ENCODE results near the gene LRRC3B.
"Not testable (repeated sequence)": the region's sequence is repeated elsewhere in the genome, so short reads cannot be mapped to it uniquely, and the experiment has no call there.

The LRRC3B gene, protein sequence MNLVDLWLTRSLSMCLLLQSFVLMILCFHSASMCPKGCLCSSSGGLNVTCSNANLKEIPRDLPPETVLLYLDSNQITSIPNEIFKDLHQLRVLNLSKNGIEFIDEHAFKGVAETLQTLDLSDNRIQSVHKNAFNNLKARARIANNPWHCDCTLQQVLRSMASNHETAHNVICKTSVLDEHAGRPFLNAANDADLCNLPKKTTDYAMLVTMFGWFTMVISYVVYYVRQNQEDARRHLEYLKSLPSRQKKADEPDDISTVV

DNA sequence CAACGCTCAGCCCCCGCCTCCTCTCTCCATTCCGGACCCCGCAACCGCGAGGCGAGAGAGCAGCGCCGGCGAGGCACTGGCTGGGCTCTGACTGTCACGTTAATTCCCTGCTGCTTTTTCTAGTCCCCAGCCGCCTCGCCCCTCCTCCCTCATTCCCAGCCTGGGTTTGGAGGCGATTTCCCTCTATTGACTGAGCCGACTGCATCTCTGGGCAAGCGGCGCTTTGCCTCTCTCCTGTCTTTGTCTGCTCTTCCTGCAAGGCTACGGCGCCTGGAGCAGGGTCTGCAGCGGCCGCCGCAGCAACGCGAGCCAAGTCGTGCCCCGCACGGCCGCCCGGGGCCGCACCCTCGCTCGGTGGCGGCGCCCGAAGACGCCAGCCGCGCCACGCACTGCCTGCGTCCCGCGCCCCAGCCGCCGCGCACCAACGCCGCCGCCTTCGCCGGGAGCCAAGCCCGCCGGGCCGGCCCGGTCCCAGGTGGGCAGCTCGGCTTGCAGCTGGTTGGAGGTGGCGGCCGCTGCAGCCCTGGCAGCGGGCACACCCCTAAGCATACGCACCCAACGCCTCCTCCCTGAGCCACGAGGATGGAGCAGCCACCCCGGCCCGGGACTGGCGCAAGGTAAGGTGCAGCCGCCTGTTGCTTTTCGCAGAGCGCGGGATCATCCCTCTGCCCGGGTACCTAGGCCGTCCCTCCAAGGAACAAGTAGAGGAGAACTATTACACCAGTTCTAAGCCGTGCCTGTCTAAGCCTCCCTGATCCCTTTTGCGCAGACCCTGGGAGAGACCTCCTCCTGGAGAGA lies at the start of gene LRRC3B:
Gene LRRC3B, plus strand, starts transcription at position 152 of the 798 bp plus-strand sequence. CDS start 86,901 bp downstream, outside the sequence.
- DNase-seq: no peak

DNA sequence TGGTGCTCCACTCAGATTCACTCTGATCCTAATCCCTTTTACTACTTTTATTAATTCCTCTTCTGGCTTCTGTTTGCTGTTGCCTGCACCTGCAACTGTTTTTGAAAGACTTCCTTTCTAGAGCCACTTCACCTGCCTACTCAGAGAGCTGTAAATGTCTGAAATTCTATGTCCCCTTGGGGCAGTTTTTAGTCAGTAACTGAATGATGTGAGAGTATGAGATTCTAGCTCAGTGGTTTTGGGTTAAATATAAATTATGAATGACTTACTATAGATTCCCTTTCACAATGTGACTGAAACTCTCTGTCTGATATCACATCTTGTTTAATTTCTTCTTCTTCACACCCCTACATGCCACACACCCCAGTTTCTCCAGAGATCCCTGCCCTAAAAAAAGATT lies 47.8 kb upstream of the LRRC3B start:
- DNase-seq: no peak

DNA sequence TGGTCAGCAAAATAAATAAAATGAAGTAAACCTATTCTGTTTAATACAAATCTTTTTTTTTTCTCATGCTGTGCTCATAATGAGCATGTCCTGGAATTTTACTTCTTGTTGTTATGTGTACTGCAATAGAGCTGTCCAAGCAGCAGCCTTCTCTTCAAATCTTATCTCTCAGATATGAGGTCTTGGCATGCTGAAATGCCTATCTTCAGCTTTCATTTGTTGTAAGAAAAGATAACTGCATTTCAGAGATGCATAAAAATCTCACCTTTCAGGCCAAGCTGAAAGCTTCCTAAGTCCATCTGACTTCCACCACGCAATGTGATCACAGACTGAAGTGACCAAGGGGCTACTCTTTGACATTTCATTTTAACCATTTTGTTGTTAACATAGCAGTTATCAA lies 43.5 kb upstream of the LRRC3B start:
- DNase-seq: no peak

DNA sequence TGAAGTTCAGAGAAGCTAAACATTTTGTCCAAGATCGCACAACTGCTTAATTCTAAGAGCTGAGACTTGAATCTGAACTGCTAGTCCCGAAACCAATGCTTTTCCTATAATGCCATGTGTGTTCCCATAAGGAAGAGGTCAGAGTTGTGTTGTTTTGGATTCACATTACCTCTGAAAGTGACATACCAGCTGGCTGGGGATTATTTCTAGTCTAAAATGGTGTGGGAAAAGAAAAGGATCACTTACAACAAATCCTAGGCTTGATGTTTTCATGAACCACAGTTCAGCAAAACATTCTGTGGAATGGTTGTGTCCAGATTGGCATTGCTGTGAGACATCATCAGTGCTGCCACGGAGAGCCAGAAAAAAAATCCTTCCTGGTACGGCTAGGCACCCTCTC lies 35.0 kb upstream of the LRRC3B start:
- no peak for DNase-seq

DNA sequence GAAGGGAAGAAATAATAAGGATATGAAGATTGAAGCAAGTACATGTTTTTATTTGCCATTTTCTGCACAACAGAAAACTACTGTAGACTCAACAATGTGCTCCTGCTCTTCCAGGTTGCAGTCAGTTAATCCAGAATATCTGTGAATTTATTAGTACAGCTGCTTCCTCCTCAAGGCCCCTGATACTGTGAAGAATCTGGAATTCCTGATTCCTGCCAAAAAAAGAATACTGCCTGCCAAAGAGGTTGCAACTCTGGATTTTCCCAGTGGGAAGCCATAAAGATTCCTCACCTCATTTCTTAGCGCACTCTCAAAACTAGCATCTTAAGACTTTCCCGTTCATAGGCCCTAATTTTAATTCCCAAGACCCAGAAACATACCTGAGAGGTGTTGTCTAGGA lies 33.6 kb upstream of the LRRC3B start:
- DNase-seq: no peak

DNA sequence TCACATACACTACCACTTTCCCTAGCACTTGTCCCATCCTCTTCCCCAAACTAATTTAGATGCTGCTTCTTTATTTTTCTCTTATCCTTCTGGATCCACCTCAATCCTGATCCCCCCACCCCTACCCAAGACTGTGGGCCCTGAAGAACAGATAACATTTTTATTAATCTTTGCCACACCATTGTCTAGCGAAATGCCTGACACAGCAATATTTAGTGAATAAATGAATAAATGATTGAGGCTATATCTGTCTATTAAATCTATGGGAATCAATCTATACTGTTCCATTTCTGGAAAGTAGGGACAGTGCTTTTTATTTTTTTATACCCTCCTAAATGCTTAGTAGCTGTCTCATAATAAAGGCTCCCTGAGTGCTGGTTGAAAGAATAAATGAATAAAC lies 32.9 kb upstream of the LRRC3B start:
- DNase-seq: no peak

DNA sequence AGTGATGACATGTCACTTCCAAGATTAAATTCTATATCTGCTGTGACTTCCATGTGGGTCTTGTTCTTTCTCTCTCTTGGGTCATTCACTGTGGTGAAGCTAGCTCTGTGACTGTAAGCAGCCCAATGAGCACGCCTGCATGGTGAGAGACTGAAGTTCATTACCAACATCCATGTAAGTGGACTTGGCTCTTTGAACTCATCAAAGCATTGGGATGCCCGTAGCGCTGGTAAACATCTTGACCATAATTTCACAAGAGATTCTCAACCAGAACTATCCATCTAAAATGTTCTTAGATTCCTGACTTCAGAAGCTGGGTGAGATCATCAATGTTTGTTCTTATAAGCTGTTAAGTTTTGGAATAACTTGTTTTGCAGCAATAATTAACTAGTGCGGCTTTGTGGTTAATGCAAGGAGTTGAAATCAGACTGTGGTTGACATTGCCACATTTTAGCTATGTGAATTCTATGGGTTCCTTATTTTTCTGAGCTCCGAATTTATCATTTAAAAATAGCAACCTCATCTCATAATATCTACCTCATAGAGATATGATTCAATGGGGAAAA lies 31.6 kb upstream of the LRRC3B start:
- no peak for DNase-seq

DNA sequence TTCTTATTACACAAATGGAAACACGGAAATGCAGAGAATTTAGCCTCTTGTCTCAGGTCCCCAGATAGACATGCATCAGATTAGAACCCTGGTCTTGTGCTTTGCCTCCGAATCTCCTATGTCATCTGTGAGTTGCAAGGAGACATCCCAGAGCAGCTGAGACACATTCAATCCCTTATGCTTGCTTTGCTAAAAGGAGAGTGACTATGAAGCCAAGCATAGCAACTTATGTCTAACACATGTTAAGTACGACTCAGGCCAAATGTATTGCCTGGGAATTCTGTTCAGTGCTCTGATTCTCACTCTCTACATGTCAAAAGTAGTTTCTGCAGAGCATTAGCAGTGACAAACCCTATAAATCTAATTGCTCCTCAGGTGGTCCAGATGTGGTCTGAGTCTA lies 30.6 kb upstream of the LRRC3B start:
- DNase-seq: no peak

DNA sequence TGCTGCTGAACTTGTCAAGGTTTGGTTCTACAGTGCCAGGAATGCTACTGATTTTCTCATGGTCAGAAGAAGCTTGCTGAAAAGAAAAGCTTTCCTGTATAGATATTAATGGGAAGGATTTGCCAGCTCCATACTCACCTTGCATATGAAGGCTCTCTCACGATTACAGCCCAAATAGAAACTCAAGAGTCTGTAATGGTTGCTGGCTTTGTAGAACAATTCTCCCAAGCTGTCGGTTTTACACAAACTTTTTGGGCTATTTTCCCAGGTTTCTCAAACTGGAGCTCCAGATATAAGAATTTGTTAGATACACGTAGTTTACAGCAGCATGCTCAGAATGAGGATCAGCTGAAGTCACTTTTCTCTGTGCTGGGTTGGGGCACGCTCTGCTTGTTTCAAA lies 30.1 kb upstream of the LRRC3B start:
- no peak for DNase-seq

DNA sequence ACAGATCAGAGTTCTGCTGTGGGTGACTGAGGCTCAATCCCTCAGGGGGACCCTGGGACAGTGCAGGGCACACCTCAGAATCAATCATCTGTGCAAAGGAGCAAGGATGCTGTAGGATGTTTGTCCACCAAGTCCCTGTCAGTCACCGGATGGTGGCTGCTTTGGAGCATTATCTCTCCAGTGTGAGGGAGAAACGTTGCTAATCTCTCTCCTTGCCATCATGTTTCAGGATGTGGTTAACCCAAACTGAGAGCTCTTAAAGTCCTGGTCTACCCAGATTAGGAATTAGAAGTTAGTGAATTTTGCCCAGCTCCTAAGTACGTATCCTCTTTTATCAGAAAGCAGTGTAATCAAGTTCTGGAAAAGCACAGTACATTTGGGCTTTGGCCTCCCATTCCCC lies 26.2 kb upstream of the LRRC3B start:
- DNase-seq: no peak

DNA sequence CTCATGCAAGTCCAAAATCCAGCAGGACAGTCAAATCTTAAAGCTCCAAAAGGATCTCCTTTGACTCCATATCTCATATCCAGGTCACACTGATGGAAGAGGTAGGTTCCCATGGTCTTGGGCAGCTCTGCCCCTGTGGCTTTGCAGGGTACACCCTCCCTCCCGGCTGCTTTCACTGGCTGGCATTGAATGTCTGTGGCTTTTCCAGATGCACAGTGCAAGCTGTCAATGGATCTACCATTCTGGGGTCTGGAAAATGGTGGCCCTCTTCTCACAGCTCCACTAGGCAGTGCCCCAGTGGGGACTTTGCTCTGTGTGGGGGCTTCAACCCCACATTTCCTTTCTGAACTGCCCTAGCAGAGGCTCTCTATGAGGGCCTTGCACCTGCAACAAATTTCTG lies 19.3 kb upstream of the LRRC3B start:
- not testable (repeated sequence) for DNase-seq

DNA sequence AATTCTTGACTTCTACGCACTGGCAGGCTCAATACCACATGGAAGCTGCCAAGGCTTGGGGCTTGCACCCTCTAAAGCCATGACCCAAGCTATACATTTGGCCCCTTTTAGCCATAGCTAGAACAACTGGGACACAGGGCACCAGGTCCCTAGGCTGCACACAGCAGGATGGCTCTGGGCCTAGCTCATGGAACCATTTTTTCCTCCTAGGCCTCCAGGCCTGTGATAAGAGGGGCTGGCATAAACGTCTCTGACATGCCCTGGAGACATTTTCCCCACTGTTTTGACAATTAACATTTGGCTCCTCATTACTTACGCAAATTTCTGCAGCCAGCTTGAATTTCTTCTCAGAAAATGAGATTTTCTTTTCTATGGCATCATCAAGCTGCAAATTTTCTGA lies 18.8 kb upstream of the LRRC3B start:
- not testable (repeated sequence) for DNase-seq

DNA sequence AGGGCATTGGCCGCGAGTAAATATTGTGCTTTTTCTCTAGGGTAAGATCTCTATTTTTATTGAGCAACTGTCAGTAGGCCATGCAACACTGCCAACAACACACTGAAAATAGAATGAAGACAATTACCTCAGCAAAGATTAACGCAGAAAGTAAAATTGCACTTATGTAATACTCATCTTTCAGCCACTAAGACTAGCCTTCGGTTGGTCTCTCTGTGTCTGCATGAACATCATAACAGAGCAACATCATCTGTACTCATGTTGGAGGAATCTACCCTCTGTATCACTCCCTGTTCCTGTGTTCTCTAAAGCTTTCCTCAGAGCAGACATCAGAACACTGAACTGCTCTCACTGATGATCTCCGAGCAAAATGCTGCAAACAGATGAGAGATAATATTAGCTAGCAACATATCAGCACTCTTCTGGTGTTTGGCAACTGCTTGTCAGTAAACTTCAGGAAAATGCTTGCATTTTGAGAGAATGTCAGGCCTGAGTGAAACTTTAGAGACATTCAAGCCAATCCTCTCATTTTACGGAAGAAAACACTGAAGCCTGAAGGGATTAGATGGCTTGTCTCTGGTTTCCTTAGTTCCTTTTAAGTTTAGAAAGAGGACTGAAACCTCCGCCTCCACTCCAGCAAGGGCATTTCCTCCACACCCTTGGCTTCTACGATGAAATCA lies 8.4 kb upstream of the LRRC3B start:
- no peak for DNase-seq

DNA sequence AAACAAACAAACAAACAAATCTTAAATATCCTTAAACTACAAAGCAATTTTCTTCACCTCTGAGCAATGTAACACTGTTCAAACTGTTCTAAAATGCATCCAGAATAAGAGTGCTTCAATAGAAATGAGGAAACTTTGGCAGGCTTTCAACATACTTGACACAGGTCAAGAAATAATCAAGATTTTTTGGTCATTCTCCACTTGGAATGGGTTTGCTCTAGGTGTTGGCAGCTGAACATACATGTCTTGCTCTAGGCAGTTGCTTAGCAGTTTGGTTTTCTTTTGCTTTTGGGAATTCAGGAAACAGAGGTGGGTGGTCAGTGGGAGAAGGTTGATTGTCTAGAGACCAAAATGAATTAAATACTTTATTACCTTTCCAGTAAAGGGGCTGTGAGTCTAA lies 1.4 kb upstream of the LRRC3B start:
- DNase-seq: no peak

DNA sequence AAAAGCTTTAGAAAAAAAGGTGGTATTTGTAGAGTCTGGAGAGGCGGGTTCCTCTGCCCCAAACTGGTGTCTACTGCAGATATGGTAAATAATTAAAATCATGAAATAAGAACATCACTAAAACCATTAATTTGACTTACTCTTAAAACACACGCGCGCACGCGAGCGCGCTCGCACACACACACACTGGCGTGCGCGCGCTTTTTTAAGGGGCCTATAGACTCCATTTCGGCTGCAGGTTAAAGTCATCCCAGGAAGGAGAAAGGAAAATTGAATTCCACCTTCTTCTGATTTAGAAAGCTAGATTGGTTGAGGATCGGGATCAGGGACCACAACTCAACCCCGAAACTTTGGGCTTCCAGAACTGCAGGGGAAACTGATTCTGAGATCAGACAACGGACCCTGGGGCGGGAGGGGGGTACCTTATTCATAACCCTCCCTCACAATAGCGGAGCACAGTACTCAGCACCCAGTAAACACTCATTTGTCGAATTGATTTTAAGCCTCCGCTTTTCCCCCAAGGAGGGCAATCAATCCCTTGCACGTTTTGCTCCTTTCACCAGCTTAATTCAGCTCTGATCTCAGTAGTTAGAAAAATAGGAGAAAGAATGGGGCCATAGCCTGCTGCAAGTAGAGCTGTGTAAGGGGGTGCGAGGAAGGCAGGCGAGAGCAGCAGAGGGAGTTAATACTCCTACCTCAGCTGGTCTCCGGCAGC lies 509 bp upstream of the LRRC3B start:
- no peak for DNase-seq

DNA sequence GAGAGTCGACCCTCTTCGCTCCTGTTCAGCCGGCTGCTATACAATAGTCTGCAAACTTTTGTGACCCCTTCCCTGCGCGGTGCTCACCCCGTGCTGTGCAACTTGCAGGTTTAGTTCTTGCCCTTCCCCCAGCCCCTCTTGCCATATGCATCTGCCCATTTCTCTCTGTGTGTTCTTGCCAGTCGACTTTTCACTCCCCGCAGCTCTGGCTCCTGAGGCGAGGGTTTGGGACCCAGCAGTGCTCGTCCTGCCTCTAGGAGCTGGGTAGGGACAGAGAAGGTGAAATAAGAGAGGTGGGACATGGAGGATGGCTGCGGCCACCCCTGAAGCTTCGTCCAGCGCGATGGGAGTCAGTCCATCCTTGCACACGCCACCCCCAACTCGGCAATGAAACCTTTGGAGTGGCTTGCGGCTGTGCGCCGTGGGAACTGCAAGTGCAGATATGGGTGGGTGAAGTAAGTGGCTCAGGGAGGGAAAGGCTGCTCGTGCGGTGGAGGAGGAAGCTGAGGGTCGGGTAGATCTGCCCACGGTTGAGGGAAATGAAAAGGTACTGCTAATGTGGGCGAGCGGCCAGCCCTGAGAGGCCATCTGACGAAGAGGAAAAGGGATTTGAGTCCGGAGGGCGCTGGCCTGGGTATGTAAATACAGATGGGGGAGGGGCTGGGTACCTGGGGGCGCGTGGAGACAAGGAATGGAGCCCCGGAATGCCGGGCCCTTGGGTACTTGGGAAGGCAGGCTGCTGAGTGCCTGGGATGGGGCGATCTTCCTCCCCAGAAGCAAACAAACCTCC lies 1.0 kb downstream of the LRRC3B start:
- no peak for DNase-seq

DNA sequence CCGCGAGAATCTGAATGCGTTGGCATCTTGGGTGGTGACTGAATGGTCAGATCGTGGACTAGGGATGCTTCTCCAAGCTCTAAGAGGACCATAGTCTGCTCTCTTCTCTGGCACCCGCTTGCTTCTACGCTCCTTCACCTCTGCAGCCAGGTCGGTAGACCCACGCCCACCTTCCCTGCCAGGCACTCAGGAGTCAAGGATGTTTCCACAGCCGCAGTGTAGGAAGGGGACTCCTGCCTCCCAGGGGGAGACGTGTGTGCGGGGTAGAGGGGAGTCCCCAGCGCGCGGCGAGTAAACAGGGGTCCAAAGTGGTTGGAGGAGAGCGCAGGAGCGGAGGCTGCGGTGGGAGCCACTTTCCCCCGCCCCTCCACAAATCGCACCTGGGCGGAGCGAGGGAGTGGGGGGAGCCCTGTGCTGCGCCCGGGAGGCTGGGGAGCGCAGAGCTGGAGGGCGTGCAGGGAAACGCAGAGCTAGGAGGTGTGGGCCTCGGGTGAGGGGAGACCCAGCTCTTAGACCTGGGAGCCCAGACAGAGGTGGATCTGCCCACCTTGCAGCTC lies 1.7 kb downstream of the LRRC3B start:
- no peak for DNase-seq

DNA sequence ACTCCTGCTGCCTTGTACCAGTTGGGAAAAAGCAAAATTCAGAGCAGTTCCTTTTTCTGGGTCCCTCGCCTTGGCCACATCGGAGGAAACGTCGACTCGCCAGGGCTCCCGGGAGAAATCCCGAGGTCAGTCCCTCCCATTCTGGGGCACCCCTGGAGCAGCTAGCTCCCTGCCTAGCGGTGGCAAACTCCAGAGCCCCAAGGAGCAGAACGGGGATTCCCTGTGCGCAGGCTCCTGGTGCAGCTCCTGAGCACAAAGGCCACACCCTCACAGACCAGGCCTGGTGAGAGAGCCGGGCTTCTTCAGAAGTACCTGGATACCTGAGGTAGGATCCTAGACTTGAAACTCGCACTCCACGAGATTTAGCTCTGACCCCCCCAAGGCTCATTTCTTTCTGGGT lies 2.6 kb downstream of the LRRC3B start:
- no peak for DNase-seq

DNA sequence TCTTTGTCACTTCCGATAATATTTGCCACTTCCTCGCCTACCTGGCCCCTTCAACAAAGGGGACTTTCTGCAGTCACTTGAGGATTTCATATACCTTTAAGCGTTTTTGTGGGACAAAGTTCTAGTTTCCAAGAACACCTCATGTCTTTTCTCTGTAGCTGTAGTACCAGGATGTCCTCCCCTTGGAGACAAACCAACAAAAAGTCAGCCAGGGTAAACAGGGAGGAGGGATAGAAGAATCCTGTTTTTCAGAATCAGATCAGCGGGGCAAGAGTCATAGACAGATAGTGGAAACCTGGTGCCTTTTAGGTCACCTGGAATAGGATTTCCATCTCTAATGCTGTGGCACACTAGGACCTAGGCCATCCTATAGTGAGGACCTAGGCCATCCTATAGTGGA lies 4.5 kb downstream of the LRRC3B start:
- DNase-seq: no peak

DNA sequence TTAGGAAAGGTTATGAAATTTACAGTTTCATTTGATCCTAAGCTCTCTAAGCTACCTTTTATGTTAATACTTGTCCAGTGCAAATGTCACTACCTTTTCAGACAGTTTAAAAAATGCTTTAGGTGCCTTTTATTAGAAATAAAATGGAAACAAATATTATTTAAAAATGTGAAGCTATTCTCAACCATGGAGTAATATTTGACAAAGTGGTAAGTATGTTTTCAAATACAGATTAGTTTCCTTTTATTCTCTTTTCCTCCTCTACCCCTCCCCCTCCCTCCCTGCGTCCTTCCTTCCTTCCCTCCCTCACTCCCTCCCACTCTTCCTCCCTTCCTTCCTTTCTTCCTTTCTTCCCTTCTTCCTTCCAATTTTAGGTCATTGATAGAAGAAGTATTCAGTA lies 6.3 kb downstream of the LRRC3B start:
- no peak for DNase-seq

DNA sequence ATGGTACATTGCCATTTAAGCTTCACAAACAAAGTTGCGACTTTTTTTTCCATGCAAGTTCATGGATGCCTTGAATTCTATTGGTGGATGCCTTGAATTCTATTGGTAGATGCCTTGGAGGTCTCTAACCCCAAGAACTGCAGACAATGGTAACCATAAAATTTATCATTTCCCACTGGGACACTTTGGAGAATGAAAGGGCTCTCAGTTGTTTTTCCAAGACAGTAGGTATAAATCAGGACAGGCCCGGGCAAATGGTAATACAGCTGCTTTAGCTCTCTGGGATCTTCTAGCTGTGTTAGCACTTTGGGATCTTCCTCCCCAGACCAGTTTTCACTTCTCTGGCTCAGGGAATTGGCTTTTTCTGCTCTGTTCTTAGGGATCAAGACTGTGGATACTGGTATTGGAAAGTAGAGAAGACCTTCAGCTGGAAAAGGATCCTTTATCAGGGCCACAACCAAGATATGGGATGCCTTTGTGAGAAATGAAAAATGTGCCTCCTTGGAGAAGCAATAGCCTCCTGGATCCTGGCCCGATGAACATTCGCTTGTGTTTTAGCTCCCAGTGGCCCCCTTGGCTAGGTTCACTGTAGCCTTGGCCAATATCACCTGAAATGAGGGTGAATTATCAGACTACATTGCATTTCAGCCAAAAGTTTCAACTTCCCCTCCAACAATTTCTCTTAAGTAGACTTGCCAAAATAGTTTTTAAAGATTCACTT lies 8.3 kb downstream of the LRRC3B start:
- DNase-seq: no peak

All from NCI-H187 (cell line).